Stimulated activated CD4-positive, alpha-beta T cell treated with anti-CD3 and anti-CD28 coated beads, Interleukin-1b, Interleukin-23, amount 100 ng/mL, for 4 hours (primary cell): ENCODE measurements around the gene ZFP69B.

Source experiments
- DNase-seq, 2 donors: peaks; one replicate each; pipeline ENCODE4 v3.0.0-alpha.2; 2020; ENCODE audit warnings: low read depth in 2 of 2

Gene ZFP69B

GRCh38 chr1:40449684-40450494 lies at the start of gene ZFP69B:
Gene ZFP69B, plus strand, starts transcription at chr1:40450476. Its CDS starts 486 bp downstream, at chr1:40450962.
- peak; percentile 79 to 87 for DNase-seq

DNA sequence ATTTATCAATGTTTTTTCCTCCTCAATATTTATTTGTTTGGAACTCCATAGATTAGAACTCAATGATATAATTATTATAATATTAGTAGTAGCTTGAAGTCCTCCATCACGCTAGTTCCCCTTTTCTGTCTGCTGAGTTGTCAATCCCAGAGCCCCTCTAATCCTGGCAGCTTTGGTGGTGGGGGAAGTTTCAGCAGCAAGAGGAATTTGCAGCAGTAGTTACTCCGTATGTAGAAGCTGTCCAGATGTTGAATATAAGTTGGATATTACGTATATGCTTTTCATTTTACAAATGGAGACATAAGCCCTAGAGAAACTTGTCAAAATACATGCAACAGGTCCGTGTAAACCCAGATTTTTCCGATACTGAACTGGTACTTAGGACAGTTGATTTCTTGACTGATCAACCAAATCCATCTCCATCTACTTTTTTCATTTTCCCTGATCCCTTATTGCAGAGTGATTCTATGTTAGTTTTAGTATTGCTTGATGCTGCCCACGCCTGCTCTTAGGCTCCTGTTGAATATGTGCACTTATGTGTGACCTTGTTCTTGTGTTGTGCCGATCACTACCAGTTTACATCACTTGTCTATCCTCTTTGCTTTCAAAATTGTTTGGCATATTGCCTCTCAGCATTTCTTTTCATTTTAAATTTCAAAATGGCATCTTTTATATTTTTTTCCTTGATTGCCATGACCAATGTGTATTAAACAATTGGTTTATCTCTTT lies 48.6 kb upstream of the ZFP69B start:
- DNase-seq: no peak

GRCh38 chr1:40404670-40405462 lies 45.4 kb upstream of the ZFP69B start:
- no peak for DNase-seq

DNA sequence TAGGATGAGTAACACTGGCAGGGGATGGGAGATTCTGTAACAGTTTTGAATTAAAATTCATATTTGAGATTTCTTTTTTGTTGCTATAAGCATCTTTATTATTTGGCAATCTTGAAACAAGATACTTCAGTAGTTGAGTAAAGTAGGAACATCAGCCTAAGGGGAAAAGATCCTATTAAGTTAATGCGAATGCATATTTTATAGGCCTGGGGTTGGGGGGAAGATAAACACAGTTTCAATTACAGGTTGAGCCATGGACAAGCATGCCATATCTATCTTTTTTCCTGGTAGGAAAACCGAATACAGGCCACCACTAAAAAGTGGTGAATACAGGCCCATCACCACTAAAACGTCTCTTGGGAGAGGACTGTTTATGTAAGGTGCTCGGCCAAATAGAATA lies 44.5 kb upstream of the ZFP69B start:
- DNase-seq: no peak

DNA sequence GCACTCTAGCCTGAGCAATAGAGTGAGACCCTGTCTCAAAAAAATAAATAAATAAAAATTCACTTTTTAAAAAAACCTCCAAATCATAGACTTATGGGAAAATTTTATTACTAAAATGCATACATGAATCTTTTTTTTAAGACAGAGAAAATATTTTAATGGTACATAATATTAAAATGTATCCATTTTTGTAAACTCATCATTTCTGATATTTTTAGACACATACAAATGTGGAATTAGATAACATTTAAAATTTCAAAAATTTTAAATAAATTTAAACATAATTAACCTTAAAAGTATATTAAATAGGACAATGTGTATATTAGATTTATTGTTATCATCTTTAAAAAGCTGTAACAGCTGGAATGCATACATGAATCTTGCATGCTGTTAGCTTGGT lies 42.8 kb upstream of the ZFP69B start:
- no peak for DNase-seq

DNA sequence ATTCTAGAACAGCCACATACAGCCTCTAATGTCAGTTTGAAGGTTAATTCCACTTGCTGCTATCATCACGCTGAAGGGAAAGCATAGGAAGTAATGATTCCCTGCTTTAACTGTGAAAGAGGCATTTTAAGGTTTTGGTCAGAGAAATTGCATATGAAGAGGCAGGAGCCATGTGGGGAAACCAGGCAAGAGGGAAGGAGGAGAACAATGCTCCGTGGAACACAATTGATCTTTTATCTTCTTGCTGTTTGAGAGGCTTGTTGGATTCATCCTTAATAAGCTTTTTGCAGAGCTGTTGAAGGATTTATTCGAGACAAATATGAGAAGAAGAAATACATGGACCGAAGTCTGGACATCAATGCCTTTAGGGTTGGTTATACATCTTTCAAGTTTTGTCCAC lies 40.8 kb upstream of the ZFP69B start:
- DNase-seq: no peak

GRCh38 chr1:40411294-40411693 lies 39.0 kb upstream of the ZFP69B start:
- no peak for DNase-seq

DNA sequence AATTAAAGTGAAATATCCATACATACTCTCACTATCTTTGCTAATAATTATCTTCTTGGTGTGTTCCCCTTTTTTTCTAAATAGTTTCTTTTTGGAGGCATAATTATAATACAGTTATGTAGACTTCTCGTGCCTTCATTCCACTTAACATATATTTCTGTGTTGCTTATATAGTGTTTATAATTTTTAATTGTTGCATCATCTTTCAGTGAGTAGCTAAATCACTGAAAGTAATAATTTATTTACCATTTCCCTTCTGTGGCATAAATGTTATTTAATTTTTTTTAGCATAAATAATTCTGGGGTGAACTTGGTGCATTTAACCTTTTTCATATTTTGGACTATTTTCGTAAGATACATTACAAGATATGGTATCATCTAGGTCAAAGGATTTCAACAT lies 38.4 kb upstream of the ZFP69B start:
- DNase-seq: no peak

- no peak for DNase-seq
Measured at GRCh38 chr1:40413527-40414252, 36.6 kb upstream of the ZFP69B start.

- no peak for DNase-seq
Measured at GRCh38 chr1:40414331-40414730, 35.9 kb upstream of the ZFP69B start.

DNA sequence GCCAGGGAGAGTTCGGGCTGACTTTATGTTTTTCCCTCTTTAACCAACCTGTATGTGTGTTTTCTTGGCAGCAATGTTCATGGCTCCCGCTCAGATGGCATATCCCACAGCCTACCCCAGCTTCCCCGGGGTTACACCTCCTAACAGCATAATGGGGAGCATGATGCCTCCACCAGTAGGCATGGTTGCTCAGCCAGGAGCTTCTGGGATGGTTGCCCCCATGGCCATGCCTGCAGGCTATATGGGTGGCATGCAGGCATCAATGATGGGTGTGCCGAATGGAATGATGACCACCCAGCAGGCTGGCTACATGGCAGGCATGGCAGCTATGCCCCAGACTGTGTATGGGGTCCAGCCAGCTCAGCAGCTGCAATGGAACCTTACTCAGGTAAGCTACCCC lies 33.6 kb upstream of the ZFP69B start:
- DNase-seq: no peak

GRCh38 chr1:40421431-40422384 lies 28.6 kb upstream of the ZFP69B start:
- no peak for DNase-seq

- DNase-seq: no peak
Measured at GRCh38 chr1:40422630-40423263, 27.5 kb upstream of the ZFP69B start.

- no peak for DNase-seq
Measured at GRCh38 chr1:40423264-40423642, 27.0 kb upstream of the ZFP69B start.

DNA sequence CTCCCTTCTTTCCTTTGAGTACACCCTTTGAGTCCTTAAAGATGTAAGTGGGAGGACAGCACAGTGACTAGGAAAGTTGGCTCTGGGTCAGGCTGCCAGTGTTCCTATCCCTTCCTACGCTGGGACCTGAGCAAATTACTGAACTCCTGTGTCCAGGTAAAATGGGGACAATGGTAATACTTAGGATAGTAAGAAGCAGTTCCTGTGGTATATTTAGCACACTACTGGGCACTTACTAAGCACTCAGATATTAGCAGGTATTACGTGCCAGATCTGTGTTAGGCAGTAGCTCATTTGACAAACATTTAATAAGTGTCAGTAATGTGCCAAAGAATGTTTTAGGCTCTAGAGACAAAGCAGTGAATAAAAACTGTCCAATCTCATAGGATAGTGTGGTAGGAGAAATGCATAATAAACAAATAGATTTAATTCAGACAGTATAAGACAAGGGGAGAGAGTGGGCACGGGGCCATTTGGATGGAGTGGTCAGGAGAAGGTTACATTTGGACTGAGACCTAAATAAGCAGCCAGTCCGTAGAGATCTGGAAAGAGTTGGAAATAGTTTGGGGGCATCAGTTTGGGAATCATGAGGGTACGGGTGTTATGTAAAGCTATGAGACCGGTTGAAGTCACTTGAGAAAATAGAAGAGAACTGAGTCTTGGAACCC lies 26.2 kb upstream of the ZFP69B start:
- no peak for DNase-seq

DNA sequence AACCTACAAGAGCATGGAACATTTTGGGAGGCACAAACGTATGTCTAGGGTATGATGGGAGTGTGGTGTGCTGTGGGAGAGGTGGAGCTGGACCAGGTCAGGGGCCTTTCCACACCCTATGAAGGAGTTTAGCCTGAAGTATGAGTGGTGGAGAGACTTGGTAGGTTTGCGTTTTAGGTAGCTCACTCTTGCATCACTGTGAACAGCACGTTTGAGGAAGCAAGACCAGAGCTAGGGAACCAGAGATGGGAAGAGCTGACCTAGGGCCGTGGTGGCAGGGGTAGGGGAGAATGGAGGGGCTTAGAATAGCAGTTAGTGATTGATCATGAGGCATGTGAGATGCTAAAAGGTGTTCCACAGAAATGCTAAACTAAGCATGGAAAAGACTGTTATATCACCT lies 25.1 kb upstream of the ZFP69B start:
- no peak for DNase-seq

DNA sequence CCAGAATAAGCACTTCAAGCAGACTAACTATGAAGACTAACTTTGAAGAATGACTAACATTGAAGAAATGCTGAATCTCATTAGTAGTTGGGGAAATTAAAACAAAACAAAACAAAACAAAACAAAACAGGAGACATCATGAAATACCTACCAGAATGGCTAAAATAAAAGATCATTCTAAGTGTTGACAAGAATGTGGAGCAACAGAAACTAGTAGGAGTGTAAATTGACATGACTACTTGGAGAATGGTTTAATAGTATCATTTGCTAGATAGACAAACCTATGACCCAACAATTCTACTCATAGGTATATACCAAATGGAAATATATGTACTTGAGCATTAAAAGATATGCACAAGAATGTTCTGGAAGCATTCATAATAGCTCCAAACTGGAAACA lies 18.9 kb upstream of the ZFP69B start:
- no peak for DNase-seq

GRCh38 chr1:40432644-40433390 lies 17.5 kb upstream of the ZFP69B start:
- DNase-seq: no peak

DNA sequence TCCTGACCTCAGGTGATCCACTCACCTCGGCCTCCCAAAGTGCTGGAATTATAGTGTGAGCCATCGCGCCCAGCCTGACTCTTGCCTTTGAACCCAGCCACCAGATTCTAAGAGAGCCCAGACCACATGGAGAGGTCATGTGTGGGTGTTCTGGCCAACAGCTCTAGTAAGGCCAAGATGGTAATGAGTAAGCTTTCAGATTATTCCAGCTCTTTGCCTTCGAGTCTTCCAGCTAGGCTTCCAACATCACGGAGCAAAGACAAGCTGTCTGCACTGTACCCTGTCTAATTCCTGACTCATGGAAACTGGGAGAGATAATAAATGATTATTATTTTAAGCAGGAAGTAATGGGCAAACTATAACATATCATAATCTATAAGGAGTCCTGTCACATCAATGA lies 14.8 kb upstream of the ZFP69B start:
- no peak for DNase-seq
